GM23338 (cell line): ENCODE measurements around the gene ZNF358.

Experiments used
- EZH2 ChIP-seq: fragments of 200-600 bp; sonication (generic); IDR thresholded peaks from one replicate; pipeline ENCODE4 v1.8.0; 2017; ENCODE audit warnings: antibody characterized with exemption, mild to moderate bottlenecking, low read depth; ENCODE audit not compliant: unreplicated experiment
- EZH2phosphoT487 ChIP-seq: fragments of 200-600 bp; sonication (generic); IDR thresholded peaks from one replicate; pipeline ENCODE4 v1.8.1; 2018; ENCODE audit warnings: antibody characterized with exemption; ENCODE audit not compliant: unreplicated experiment
- POLR2AphosphoS5 ChIP-seq: IDR thresholded peaks from 2 replicates; pipeline ENCODE4 v1.6.1; 2016; ENCODE audit warnings: antibody characterized with exemption, low read depth
- ZNF331 ChIP-seq: fragments of 250-450 bp; sonication (Bioruptor Pico); IDR thresholded peaks from 2 replicates; pipeline ENCODE4 v1.5.0; 2020; ENCODE audit warnings: low read depth, mild to moderate bottlenecking, moderate library complexity
- TF ChIP-seq, protein P1 (sequence below), 2 experiments: fragments of 200-600 bp in 1 of 2; sonication (generic) in 1 of 2; conservative IDR thresholded peaks; 2 replicates each; pipeline versions ENCODE4 v1.5.1 to v1.6.1; 2016 to 2017; ENCODE audit warnings: antibody characterized with exemption in 2 of 2, low read depth in 2 of 2, mild to moderate bottlenecking in 2 of 2, moderate library complexity in 1 of 2

DNA sequence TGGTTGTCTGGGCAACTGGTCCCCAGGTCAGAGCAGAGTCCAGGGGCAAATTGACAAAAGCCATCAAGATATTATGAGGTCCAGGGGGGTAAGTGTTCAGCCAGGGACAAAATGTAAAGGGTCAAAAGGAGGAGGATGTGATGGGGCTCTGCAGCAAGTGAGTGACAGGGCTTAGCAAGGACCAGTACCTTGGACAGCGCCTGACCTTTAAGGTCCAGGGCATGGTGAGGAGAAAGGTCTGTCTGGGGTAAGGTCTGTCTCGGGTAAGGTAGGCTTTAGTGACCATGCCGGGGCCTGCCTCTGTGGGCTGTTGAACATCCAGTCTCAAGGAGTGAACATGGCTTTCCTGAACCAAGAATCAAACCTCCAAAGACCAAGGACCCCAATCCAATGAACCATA is 6.3 kb upstream of the ZNF358 start:
- TF ChIP-seq, protein P1, sequence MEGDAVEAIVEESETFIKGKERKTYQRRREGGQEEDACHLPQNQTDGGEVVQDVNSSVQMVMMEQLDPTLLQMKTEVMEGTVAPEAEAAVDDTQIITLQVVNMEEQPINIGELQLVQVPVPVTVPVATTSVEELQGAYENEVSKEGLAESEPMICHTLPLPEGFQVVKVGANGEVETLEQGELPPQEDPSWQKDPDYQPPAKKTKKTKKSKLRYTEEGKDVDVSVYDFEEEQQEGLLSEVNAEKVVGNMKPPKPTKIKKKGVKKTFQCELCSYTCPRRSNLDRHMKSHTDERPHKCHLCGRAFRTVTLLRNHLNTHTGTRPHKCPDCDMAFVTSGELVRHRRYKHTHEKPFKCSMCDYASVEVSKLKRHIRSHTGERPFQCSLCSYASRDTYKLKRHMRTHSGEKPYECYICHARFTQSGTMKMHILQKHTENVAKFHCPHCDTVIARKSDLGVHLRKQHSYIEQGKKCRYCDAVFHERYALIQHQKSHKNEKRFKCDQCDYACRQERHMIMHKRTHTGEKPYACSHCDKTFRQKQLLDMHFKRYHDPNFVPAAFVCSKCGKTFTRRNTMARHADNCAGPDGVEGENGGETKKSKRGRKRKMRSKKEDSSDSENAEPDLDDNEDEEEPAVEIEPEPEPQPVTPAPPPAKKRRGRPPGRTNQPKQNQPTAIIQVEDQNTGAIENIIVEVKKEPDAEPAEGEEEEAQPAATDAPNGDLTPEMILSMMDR (conservative IDR thresholded peaks at IDR 0.05; ENCODE audit: low read depth in 2 of 2): no peak
- no peak for TF ChIP-seq EZH2
- no peak for TF ChIP-seq ZNF331 (CRISPR knock-in tag)
- TF ChIP-seq POLR2AphosphoS5: no peak
- TF ChIP-seq EZH2phosphoT487: no peak
